ENCODE data around the gene CPAMD8.
"Not testable (repeated sequence)": the region's sequence is repeated elsewhere in the genome, so short reads cannot be mapped to it uniquely, and the experiment has no call there.

CPAMD8 gene

GRCh38 chr19:16998635-16999194, 27.9 kb downstream of the CPAMD8 start:
- DNase-seq = no peak
- ATAC-seq = no peak

DNA sequence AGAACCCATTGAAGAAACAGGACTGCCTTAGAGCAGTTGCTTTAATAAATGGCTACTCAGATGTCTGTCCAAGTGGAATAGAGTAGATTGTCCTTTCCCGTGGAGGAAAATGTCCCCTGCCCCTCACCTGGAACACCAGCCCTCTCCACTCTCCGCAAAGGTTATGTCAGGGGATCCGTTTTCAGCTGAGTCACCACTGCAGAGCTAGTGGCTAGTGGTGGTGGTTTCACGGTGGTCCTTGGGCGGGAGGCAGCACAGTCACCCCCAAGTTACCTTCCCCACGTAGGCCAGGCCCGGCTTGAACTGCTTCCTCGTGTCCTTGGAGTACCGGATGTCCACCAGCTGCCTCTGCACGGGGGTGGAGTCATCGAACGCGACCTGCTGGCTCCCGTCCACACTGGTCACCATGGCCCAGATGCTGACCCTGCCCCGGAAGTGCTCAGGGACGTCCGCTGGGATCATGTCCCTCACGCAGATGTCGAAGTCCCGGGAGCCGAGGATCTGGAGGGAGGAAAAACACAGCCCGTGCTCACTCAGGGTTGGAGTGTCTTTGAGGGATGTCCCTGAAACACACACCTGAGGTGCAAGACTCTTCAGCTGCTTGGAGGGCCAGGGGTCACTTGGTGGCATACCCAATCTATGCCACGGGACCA, 29.6 kb downstream of the CPAMD8 start:
- DNase-seq = not testable (repeated sequence)

GRCh38 chr19:16988661-16989060, 37.9 kb downstream of the CPAMD8 start:
- DNase-seq = no peak

More for the DNA sequence above, 29.6 kb downstream of the CPAMD8 start:
- not testable (repeated sequence) for ATAC-seq

GRCh38 chr19:16985403-16985802, 41.2 kb downstream of the CPAMD8 start:
- DNase-seq (no peak), ATAC-seq (no peak)

More at GRCh38 chr19:16988661-16989060, 37.9 kb downstream of the CPAMD8 start:
- no peak for ATAC-seq

- not testable (repeated sequence) for ATAC-seq
These were observed 44.0 kb downstream of the CPAMD8 start for GRCh38 chr19:16982586-16982985.

DNA sequence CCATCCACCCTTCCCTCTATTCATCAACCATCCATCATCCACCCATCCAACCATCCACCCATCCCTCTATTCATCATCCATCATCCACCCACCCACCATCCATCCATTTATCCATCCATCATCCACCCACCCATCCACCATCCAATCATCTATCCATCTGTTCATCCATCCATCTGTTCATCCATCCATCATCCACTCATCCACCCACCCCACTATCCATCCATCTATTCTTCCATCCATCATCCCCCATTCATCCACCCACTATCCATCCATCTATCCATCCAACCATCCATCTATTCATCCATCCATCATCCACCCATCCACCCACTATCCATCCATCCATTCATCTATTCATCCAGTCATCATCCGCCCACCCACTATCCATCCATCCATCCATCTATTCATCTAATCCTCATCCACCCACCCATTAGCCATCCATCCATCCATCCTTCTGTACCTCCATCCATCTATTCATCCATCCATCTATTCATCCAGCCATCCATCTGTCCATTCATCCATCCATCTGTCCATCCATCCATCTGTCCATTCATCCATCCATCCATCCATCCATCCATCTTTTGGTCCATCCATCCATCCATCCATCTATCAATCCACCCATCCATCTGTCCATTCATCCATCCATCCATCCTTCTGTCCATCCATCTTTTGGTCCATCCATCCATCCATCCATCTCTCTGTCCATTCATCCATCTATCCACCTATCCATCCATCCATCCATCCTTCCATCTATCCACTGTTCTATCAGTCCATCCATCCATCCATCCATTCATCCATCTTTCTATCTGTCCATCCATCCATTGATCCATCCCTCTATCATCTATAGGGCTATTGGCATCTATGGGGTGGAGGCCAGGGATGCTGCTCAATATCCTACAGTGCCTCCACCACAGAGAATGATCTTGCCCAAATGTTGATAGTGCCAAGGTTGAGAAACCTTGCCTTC, 47.5 kb downstream of the CPAMD8 start:
- ATAC-seq (no peak), DNase-seq (no peak)

More at GRCh38 chr19:16982586-16982985, 44.0 kb downstream of the CPAMD8 start:
- not testable (repeated sequence) for DNase-seq

DNA sequence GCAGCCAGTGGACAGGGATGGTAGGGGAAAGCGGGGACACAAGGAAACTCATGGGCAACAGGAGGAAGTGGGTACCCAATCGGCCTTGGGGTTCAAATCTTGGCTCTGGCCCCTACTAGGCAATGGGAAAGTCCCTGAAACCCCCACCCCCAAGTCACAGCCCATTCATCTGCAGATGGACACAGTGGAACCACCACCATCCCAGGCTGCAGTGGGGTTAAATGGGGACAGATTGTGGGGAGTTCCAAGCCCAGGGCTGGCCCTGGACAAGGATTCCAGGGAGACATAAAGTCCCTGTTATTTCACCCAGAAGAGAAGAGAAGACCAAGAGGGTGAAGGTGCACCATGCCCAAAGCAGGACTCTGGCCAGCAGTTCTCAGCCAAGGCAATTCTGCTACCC, 48.5 kb downstream of the CPAMD8 start:
- ATAC-seq (no peak), DNase-seq (no peak)

DNA sequence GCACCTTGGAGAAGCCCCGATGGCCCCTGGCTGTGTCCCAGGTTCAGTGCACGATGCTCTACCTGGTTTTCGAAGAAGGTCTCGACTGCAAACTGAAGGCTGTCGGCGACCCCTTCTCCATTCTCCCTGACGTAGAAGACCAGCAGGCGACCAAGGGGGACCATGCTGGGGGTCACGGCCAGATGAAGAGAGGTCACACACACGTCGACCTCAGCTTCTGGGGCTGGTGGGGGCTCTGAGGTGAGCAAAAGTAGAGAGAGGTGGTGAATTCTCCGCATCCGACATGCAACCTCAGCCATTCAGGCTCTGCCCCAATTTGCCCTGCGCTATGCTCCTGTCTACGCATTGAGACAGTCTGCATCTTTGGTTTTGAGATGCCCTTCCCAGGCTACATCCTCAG, 49.3 kb downstream of the CPAMD8 start:
- ATAC-seq (no peak), DNase-seq (no peak)

DNA sequence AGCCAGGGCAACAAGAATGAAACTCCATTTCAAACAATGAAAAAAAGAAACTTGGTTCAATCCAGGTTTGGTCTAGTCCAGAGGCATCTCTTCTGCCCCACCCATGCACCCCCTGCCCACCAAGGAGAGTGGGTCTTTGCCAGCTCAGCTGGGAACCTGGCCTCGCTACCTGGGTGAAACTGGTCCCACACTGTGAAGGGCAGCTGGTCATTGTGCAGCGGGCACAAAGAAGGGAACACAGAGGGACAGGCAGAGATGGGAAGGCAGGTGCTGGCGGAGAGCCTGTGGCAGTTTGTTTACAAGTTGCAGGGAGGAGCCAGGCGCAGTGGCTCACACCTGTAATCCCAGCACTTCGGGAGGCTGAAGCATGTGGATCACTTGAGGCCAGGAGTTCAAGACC, 50.2 kb downstream of the CPAMD8 start:
- ATAC-seq = no peak
- DNase-seq = no peak

DNA sequence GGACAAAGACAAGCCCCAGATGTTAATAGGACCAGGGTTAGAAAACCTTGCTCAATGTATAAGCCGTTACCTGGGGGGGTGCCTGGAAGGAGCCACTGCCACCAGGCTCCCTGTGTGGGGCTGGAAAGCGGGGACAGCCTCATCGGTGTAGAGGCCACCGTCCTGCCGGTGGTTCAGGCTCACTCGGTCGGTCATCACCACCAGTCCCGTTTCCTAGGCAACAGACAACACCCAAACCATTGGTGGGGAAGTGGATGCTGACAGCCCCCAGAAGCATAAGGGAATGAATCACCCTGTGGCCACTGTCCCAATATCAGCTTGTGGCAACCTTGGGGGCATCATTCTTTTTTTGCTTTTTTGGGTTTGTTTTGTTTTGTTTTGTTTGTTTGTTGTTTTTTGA, 55.8 kb downstream of the CPAMD8 start:
- DNase-seq = no peak
- ATAC-seq = no peak

DNA sequence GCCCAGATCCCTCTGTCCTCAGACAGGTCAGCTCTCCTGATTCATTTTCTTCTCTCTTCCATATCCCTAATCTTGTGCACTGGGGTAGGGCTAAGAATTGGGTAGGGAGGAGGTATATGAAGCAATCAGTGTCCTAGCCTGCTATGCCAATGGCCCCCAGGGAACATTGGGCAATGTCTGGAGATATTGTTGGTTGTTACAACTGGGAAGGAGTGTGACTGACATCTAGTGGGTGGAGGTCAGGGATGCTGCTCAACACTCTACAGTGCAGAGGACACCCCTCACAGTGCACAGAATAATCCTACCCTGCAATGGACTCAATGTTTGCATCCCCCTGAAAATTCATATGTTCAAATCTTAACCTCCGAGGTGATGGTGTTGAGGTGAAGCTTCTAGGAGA, 57.5 kb downstream of the CPAMD8 start:
- DNase-seq = no peak
- no peak for ATAC-seq

DNA sequence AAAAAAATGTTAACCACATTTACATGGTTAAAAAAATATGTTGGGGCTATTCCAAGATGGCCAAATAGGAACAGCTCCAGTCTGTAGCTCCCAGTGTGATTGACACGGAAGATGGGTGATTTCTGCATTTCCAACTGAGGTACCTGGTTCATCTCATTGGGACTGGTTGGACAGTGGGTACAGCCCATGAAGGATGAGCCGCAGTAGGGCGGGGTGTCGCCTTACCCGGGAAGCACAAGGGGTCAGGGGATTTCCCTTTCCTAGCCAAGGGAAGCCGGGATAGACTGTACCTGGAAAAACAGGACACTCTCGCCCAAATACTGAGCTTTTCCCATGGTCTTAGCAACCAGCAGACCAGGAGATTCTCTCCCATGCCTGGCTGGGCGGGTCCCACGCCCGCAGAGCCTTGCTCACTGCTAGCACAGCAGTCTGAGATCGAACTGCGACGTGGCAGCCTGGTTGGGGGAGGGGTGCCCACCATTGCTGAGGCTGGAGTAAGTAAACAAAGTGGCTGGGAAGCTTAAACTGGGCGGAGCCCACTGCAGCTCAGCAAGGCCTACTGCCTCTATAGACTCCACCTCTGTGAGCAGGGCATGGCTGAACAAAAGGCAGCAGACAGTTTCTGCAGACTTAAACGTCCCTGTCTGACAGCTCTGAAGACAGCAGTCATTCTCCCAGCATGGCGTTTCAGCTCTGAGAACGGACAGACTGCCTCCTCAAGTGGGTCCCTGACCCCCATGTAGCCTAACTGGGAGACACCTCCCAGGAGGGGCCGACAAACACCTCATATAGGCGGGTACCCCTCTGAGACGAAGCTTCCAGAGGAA, 65.4 kb downstream of the CPAMD8 start:
- not testable (repeated sequence) for ATAC-seq, DNase-seq

- not testable (repeated sequence) for ATAC-seq, DNase-seq
These were observed 68.3 kb downstream of the CPAMD8 start for GRCh38 chr19:16958277-16958676.

- ATAC-seq (no peak), DNase-seq (no peak)
These were observed 68.8 kb downstream of the CPAMD8 start for GRCh38 chr19:16957855-16958254.

GRCh38 chr19:16957151-16957701, 69.4 kb downstream of the CPAMD8 start:
- ATAC-seq (no peak), DNase-seq (no peak)

DNA sequence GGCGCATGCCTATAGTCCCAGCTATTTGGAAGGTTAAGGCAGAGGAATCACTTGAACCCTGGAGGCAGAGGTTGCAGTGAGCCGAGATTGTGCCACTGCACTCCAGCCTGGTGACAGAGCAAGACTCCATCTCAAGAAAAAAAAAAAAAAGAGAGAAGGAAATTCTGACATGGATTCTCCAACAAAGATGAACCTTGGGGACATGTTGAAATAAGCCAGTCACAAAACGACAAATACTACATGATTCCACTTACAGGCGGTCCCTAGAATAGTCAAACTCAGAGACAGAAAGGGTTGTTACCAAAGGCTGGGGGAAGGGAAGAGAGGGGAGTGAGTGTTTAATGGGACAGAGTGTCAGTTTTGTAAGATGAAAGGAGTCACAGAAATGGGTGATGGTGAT, 71.4 kb downstream of the CPAMD8 start:
- ATAC-seq = no peak

DNA sequence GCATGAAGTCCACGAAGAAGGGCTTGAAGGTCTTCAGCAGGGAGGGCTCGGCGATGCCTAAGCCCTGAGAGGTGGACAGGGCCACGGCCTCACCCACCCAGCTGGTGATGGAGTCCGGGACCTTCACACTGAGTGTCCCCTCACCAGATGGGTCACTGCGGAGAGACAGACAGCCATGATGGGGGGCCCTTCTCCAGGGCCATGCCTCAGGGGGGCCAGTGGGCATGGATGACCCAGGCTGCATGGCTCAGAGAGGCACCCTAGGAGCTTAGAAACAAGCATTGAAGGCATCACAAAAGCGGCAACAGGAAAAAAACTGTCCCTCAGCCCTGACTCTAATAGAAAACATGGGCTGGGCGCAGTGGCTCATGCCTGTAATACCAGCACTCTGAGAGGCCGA, 74.6 kb downstream of the CPAMD8 start:
- DNase-seq (no peak), ATAC-seq (no peak)

More for the DNA sequence above, 71.4 kb downstream of the CPAMD8 start:
- no peak for DNase-seq

DNA sequence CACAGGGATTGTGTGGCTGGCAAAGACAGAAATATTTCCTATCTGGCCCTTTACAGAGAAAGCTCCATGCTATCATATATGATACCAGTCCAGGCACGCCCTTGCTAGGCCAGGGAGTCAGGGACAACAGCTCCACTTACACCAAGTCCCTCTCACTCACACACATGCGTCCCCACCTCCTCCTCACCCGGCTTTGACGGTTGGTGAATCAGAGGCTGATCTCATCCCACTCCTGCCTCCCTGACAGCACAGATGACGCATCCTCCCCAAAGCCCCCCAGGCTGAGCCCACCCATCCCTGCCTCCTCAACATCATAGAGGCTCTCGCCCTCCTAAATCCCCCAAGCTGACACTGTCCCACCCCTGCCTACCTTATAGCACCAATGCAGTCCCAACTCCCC, 75.1 kb downstream of the CPAMD8 start:
- ATAC-seq = no peak
- no peak for DNase-seq

DNA sequence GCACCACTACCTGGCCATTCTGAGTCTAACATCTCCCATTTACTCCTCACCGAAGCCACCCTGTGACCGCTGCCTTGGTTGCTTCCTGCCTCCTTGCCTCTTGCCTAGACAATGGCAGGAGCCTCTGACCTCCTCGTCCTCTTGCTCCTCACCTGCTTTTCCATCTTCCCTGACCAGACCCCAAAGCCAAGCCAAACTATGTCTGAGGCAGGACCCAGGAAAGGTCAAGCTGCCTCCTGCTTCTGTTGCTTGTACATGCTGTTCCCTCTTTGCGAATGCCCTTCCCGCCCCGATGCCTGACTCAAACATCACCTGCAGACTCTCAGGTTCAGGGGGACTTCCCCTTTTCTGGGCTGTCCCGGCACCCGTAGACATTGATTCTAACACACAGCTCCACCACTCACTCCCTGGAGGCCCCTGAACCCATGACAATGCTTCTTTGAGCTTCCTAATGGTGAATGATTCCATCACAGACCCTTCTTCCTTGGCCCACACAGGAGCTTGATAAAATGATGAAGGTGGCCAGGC, 77.0 kb downstream of the CPAMD8 start:
- no peak for DNase-seq
- no peak for ATAC-seq

GRCh38 chr19:16946951-16947940, 79.4 kb downstream of the CPAMD8 start:
- no peak for ATAC-seq
- DNase-seq = no peak

Measured in stimulated activated naive CD8-positive, alpha-beta T cell treated with anti-CD3 and anti-CD28 coated beads, Interleukin-15, Interleukin-2, amounts not matched to agents 100 U/mL and 50 U/mL, for 24 hours (primary cell).